NCI-H1417 treated with DMSO at 0.1 percent for 48 hours (cell line): ENCODE results near the gene MRPS10.
"Not testable (repeated sequence)": the region's sequence is repeated elsewhere in the genome, so short reads cannot be mapped to it uniquely, and the experiment has no call there.

Experiments used
- DNase-seq: peaks from one replicate; lab custom pipeline; 2025; lab: John Stamatoyannopoulos, UW

Gene MRPS10

GRCh38 chr6:42207559-42207958 lies 10.1 kb downstream of the MRPS10 start:
- DNase-seq: not testable (repeated sequence)

- no peak for DNase-seq
These were observed 12.8 kb downstream of the MRPS10 start for GRCh38 chr6:42204768-42205282.

GRCh38 chr6:42203183-42203582 lies 14.5 kb downstream of the MRPS10 start:
- no peak for DNase-seq

GRCh38 chr6:42202131-42202915 lies 15.3 kb downstream of the MRPS10 start:
- DNase-seq: not testable (repeated sequence)

GRCh38 chr6:42201382-42201781 lies 16.3 kb downstream of the MRPS10 start:
- DNase-seq: no peak

GRCh38 chr6:42200035-42200434 lies 17.6 kb downstream of the MRPS10 start:
- no peak for DNase-seq

GRCh38 chr6:42199106-42199981 lies 18.3 kb downstream of the MRPS10 start:
- no peak for DNase-seq

GRCh38 chr6:42197555-42198362 lies 19.9 kb downstream of the MRPS10 start:
- DNase-seq: no peak

GRCh38 chr6:42195415-42195814 lies 22.2 kb downstream of the MRPS10 start:
- no peak for DNase-seq

GRCh38 chr6:42194056-42194455 lies 23.6 kb downstream of the MRPS10 start:
- no peak for DNase-seq

- DNase-seq: no peak
These were observed 24.2 kb downstream of the MRPS10 start for GRCh38 chr6:42193491-42193894.

- not testable (repeated sequence) for DNase-seq
These were observed 25.3 kb downstream of the MRPS10 start for GRCh38 chr6:42192385-42192784.

GRCh38 chr6:42190554-42191183 lies 27.0 kb downstream of the MRPS10 start:
- DNase-seq: no peak

GRCh38 chr6:42188406-42188805 lies 29.3 kb downstream of the MRPS10 start:
- no peak for DNase-seq

GRCh38 chr6:42185597-42185996 lies 32.1 kb downstream of the MRPS10 start:
- no peak for DNase-seq

- no peak for DNase-seq
These were observed 33.2 kb downstream of the MRPS10 start for GRCh38 chr6:42184475-42184874.

GRCh38 chr6:42182101-42182500 lies 35.6 kb downstream of the MRPS10 start:
- DNase-seq: no peak

- DNase-seq: no peak
These were observed 37.7 kb downstream of the MRPS10 start for GRCh38 chr6:42179945-42180313.

- DNase-seq: no peak
These were observed 38.3 kb downstream of the MRPS10 start for GRCh38 chr6:42179261-42179944.

GRCh38 chr6:42177514-42178364 lies 39.9 kb downstream of the MRPS10 start:
- DNase-seq: no peak
